Hematopoietic multipotent progenitor cell (in vitro differentiated cells): Measurements from ENCODE around the gene ZNF497. TPM values are rescaled to one million over a fixed set of nuclear protein-coding genes. Genes with fewer than 3 reads are reported as not detected.
"Not testable (repeated sequence)": the region's sequence is repeated elsewhere in the genome, so short reads cannot be mapped to it uniquely, and the experiment has no call there.

ENCODE experiments used
- DNase-seq, 3 donors: peaks; one replicate each; pipeline ENCODE4 v3.0.0-alpha.2; 2011 to 2015; ENCODE audit warnings: low read depth in 2 of 3, low spot score in 2 of 3
- total RNA-seq: library from RNA; depleted of rRNA; stranded (reverse); fragments of >200 nt; gene quantifications from one replicate; pipeline ENCODE4 v1.2.3, GENCODE V29; 2012

Gene ZNF497
- total RNA-seq, 1 donor, result 4.8 TPM

DNA sequence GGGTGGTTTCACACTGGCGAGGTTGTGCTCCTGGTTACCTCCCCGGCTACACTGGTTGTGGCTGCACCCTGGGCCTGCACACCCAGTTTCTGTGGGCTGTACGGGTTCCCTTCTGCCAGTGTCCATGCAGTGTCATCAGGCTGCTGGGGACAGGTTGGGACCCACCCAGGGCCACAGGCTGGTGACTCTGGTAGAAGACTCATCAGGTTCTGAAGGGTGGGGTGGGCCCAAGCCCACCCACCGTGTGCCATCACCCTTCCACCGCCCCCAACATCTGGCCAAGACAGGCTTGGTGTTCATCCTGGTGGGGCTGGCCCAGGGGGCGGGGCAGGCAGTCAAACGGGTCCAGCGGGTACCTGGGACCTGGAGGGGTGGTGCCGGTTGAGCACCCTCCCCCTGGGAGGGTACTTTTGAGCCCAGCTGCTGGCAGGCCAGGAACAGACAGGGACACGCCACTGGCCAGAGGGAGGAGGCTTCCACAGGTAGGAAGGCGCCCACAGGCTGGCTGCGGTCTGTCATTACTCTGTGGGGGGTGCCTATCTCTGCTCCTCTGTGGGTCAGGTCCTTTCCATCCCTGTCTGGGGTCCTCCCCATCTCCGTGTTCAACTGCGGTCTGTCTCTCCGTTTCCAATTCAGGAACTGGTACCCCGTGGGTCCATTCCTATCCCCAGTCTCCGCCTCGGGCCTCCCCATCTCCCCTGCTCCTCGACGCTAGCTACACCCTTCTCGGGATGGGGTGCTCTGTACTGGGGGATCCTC, 32.8 kb upstream of the ZNF497 start, which contains the start of gene RNF225:
Gene RNF225 (plus strand): TSS at position 437 of the 759 bp plus-strand sequence. CDS start 434 bp downstream, outside the sequence.
- DNase-seq, result no peak

GRCh38 chr19:58394821-58395219, 32.3 kb upstream of the ZNF497 start:
- DNase-seq, result no peak

GRCh38 chr19:58393725-58394033, 31.1 kb upstream of the ZNF497 start:
- no peak for DNase-seq

GRCh38 chr19:58392945-58393724, 30.6 kb upstream of the ZNF497 start:
- DNase-seq, result no peak

GRCh38 chr19:58388175-58388526, 25.6 kb upstream of the ZNF497 start:
- no peak for DNase-seq

GRCh38 chr19:58387338-58388174, 25.0 kb upstream of the ZNF497 start:
- DNase-seq, result no peak

GRCh38 chr19:58386576-58387337, 24.2 kb upstream of the ZNF497 start, which contains the start of gene RPS5:
RPS5 (plus strand) TSS chr19:58387269; CDS start chr19:58388138, 869 bp downstream.
- DNase-seq, result peak; percentile 93 to 99 (median 98)

GRCh38 chr19:58385891-58386575, 23.5 kb upstream of the ZNF497 start:
- no peak for DNase-seq

DNA sequence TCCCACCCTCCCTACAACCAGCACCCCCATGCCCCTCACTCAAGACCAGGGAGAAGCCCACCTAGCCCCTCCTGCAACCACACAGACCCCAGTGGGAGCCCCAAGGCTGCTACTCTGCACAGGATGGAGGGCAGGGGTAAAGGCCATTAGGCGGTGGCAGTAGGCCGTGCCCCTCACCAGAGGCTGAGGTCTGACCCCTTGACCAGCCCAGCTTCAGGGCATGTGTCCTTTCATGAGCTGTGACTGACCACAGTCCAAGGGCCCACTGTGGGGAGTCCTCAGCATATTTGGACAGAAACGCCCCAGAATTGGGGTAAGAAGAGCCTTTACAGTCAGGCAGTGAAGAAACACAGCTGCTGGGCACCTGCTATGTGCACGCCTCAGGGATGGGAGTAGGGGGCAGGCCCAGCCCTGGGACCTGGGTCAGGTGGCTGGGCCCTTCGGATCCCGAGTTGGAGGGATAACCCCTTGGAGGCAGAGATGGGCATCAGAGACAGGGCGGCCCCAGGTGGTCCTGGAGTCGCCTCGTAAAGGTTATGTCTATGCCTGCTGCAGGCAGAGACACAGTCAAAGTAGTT, 22.9 kb upstream of the ZNF497 start:
- DNase-seq, result no peak

DNA sequence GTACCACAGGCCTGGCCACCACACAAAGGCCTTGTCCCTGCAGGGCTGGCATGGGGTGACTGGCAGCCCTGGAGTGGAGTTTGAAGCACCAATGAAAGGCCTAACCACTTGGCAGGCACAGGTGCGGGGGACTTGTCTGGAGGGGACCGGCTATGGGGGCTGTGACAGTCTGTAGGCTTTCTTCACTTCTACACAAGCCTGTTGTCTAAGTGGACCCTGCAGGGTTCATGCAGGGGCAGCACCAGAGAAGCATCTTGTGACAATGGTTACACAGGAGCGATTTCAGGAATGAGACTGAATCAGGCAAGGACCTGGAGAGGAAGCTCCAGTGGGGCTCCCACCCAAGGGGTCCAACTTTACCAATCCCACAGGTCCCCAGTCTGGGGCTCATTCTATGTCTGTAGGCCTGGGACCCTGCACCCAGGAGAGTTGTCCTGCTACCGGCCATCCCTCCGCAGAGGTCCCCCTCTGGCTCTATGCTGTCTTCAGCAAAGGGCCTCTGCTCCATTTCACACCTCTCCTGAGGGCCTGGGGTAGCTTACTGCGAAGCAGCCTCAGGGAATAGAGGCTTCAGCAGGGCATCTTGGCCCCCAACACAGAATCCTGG, 20.5 kb upstream of the ZNF497 start:
- DNase-seq, result no peak

GRCh38 chr19:58381460-58382212, 19.1 kb upstream of the ZNF497 start:
- no peak for DNase-seq

DNA sequence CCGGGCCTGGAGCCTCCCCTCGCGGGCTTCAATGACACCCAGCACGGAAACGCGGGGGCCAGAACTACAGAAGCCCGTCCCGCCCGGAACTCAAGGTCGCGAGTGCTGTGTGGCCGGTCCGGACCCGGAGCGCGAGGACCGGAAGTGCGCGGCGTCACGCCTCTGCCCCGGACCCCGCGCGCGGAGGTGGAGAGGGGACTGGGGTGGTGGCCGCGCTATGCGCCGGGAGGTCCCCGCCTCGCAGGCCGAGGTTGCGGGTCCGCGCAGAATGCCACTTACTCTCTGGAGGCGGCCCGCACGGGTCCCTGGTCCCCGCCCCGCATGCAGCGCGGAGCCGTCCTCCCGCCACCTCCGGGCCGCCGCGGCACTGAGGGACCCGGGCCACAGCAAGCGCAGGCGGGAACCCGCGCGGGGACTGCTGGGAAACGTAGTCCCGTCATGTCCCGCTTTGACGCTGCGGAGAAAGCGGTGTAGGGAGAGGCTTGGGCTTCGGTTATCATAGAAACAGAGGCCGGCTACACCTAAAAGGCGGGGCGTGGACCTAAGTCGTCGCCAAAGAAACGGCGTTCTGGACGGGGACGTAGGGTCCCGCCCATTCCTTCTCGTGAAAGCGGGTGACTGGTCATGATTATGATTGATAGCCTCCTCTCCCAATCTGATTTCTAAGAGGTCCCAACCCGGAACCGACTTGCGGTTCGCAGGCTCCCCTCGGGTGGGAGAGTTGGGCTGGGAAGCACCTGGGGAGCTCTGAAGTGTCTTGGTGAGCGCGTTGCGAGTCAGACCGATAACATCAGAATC, 18.3 kb upstream of the ZNF497 start, which contains the start of gene ZNF837:
Gene ZNF837 (minus strand): TSS at position 369 of the 798 bp plus-strand sequence. CDS start 11,698 bp downstream, outside the sequence.
- DNase-seq, result peak; percentile 95 to 100 (median 100)

GRCh38 chr19:58380037-58380661, 17.6 kb upstream of the ZNF497 start:
- no peak for DNase-seq

DNA sequence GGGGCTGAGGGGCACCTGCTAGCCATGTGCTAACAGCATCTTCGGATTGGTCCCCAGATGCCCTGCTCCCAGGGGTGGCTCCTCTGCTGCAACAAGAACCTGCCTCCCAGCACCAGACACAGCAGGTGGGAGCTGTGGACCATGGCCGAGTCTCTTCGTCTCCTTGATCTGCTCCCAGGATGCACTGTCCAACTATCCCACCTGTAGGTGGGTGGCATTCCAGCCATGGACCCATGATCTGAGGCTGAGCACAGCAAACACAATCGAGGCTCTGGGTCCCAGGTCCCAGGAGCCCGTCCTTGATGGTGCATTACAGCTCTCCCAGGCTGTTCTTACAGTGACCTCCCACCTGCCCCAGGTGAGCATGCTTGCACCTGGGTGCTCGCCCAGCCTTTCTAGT, 16.7 kb upstream of the ZNF497 start:
- no peak for DNase-seq

- DNase-seq, result not testable (repeated sequence)
Measured at GRCh38 chr19:58376724-58377123, 14.2 kb upstream of the ZNF497 start.

- DNase-seq, result no peak
Measured at GRCh38 chr19:58374200-58374599, 11.6 kb upstream of the ZNF497 start.
